ENCODE results near the gene VAMP2. TPM values are rescaled to one million over a fixed set of nuclear protein-coding genes. Genes with fewer than 3 reads are reported as not detected.
A peak's percentile ranks its signal among the peaks of the same experiment; 100 is the strongest.

VAMP2 gene
- total RNA-seq, 2 donors from 2014 or later = 32.1 to 32.2 TPM

DNA sequence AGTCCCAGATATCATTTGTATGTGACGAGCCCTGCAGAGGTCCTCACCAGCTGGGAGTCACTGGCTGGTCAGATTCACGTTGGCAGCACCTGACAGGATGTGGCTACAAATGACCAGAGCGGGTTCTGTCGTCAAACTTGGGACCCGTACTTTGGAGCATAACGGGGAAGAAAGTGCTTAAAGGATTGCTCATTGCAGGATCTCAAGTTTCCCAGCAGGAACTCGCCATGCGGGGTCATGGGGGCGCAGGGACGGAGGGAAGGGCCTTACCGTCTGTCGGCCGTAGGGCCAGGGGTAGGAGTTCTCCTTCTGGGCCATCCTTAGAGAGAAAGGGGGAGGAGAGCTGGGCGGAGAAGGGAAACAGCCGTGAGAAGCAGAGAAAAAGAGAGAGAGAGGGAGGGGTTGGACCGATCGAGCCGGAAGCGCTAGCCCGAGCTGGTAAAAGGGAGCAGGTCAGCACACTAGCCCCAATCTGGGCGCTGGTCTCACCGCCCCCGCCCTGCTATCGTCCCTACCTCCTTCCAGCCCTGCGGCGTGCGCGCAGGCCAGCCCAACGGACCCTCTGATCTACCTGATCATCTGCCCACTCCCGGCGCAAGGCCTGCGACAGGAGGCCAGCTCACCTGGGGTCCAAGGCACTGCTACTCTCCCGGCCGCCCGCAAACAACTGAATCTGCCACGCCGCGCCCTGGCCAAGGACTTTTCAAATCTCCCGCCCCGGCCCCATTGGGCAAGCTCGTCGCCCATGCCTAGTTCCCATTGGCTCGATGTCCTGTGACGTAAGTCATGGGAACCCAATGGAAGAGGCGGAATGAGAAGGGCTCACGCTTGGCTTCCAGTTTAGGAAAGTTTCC lies 47.4 kb upstream of the VAMP2 start, which contains the start of gene AURKB:
AURKB (minus strand) TSS at position 669 of the 854 bp plus-strand sequence; CDS start at position 318, 351 bp downstream.
- peak; percentile 100 for DNase-seq
- Mint-ChIP-seq H3K27me3 (ENCODE audit: insufficient read depth) (no peaks in the 10 kb centered on the region), H3K36me3 (ENCODE audit: low read depth) (peaks cover 16% of the 10 kb centered on the region), H3K4me3 (peak within 1 kb of the TSS; percentile 81), H3K9me3 (no peaks in the 10 kb centered on the region), H3K4me1 (peaks cover 5% of the 10 kb centered on the region), H3K27ac (peak within 1 kb of the TSS; percentile 97)
- Histone ChIP-seq H3K27me3 (ENCODE audit: control insufficient read depth, insufficient read depth, low read length, poor library complexity, severe bottlenecking) (no peaks in the 10 kb centered on the region), H3K4me1 (ENCODE audit: control insufficient read depth, insufficient read depth, low read length) (no peaks in the 10 kb centered on the region), H3K27ac (ENCODE audit: low read depth, low read length) (peak within 1 kb of the TSS; percentile 72), H3K9ac (ENCODE audit: extremely low read depth, low read length, poor library complexity, severe bottlenecking) (peak within 1 kb of the TSS; percentile 85), H3K9me3 (ENCODE audit: control insufficient read depth, low read length) (no peaks in the 10 kb centered on the region), H3K4me3 (ENCODE audit: low read length) (peak within 1 kb of the TSS; percentile 96), H3K36me3 (ENCODE audit: control insufficient read depth, insufficient read depth, low read length) (peaks cover 23% of the 10 kb centered on the region)
- TF ChIP-seq, protein P1, sequence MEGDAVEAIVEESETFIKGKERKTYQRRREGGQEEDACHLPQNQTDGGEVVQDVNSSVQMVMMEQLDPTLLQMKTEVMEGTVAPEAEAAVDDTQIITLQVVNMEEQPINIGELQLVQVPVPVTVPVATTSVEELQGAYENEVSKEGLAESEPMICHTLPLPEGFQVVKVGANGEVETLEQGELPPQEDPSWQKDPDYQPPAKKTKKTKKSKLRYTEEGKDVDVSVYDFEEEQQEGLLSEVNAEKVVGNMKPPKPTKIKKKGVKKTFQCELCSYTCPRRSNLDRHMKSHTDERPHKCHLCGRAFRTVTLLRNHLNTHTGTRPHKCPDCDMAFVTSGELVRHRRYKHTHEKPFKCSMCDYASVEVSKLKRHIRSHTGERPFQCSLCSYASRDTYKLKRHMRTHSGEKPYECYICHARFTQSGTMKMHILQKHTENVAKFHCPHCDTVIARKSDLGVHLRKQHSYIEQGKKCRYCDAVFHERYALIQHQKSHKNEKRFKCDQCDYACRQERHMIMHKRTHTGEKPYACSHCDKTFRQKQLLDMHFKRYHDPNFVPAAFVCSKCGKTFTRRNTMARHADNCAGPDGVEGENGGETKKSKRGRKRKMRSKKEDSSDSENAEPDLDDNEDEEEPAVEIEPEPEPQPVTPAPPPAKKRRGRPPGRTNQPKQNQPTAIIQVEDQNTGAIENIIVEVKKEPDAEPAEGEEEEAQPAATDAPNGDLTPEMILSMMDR (conservative IDR thresholded peaks at IDR 0.05) = no peak
- WGBS, 2 experiments (ENCODE audit: insufficient coverage in 1 of 2, insufficient read length in 1 of 2) = 1% methylated on average over 25 to 46 of the region's 46 CpGs

DNA sequence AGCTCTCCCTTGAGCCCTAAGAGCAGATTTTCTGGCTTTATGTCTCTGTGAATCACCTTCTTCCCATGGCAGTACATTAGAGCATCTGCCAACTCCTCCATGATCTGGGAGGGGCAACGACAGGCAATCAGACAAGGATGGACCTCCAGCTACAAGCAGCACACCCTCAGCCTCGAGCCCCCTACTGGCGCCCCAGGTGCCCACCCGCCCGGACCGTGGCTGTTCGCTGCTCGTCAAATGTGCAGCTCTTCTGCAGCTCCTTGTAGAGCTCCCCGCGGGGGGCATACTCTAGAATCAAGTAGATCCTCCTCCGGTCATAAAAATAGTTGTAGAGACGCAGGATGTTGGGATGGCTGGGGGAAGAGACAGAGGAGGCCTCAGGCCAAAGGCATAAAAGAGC lies 43.8 kb upstream of the VAMP2 start:
- H3K36me3 Mint-ChIP-seq (ENCODE audit: low read depth) = peaks cover 35% of the 10 kb centered on the region
- WGBS, 2 experiments (ENCODE audit: insufficient coverage in 1 of 2, insufficient read length in 1 of 2) = 93 to 94% methylated on average over 12 of the region's 12 CpGs
- H3K4me3 ChIP-seq (ENCODE audit: low read length) = no peak overlapping the region
- no peaks in the 10 kb centered on the region for H3K27me3 ChIP-seq (ENCODE audit: control insufficient read depth, insufficient read depth, low read length, poor library complexity, severe bottlenecking)
- no peaks in the 10 kb centered on the region for H3K9me3 ChIP-seq (ENCODE audit: control insufficient read depth, low read length)
- H3K4me1 ChIP-seq (ENCODE audit: control insufficient read depth, insufficient read depth, low read length) = no peaks in the 10 kb centered on the region
- TF ChIP-seq, protein P1 (conservative IDR thresholded peaks at IDR 0.05) = peak; percentile 24
- H3K27ac ChIP-seq (ENCODE audit: low read depth, low read length) = no peak overlapping the region
- H3K36me3 ChIP-seq (ENCODE audit: control insufficient read depth, insufficient read depth, low read length) = peaks cover 41% of the 10 kb centered on the region
- no peaks in the 10 kb centered on the region for H3K27me3 Mint-ChIP-seq (ENCODE audit: insufficient read depth)
- no peak for DNase-seq
- no peak overlapping the region for H3K27ac Mint-ChIP-seq
- H3K4me1 Mint-ChIP-seq = peaks cover 5% of the 10 kb centered on the region
- no peak overlapping the region for H3K4me3 Mint-ChIP-seq
- no peaks in the 10 kb centered on the region for H3K9me3 Mint-ChIP-seq
- H3K9ac ChIP-seq (ENCODE audit: extremely low read depth, low read length, poor library complexity, severe bottlenecking) = no peak overlapping the region

DNA sequence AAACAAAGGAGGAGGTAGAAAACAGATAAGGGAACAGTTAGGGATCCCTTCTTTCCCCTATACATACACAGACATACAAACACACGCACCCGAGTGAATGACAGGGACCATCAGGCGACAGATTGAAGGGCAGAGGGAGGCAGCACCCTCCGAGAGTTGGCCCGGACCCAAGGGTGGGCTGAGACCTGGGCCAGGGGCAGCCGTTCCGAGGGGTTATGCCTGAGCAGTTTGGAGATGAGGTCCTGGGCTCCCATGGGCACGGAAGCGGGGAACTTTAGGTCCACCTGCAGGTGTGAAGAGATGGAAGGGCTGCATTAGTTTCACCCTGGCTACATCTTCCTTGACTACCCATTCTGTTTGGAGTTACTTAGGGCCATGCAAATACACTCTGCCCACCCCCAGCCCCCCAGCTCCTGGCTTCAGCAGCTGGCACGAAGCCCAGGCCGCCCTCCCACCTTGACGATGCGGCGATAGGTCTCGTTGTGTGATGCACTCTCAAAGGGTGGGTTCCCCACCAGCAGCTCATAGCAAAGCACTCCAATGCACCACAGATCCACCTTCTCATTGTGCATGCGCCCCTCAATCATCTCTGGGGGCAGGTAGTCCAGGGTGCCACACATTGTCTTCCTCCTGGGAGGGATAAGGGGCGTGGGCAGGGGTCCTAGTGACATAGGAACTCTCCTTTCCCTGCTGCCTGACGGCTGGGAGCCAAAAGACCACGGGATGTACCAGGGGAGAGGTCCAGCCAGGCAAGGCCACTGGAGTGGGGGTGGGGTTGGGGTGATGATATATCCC lies 42.2 kb upstream of the VAMP2 start:
- Histone ChIP-seq H3K27me3 (ENCODE audit: control insufficient read depth, insufficient read depth, low read length, poor library complexity, severe bottlenecking) (no peaks in the 10 kb centered on the region), H3K36me3 (ENCODE audit: control insufficient read depth, insufficient read depth, low read length) (peaks cover 41% of the 10 kb centered on the region), H3K9me3 (ENCODE audit: control insufficient read depth, low read length) (no peaks in the 10 kb centered on the region), H3K9ac (ENCODE audit: extremely low read depth, low read length, poor library complexity, severe bottlenecking) (no peak overlapping the region), H3K4me1 (ENCODE audit: control insufficient read depth, insufficient read depth, low read length) (no peaks in the 10 kb centered on the region), H3K4me3 (ENCODE audit: low read length) (no peak overlapping the region), H3K27ac (ENCODE audit: low read depth, low read length) (no peak overlapping the region)
- Mint-ChIP-seq H3K27ac (no peak overlapping the region), H3K9me3 (no peaks in the 10 kb centered on the region), H3K4me3 (no peak overlapping the region), H3K4me1 (peaks cover 5% of the 10 kb centered on the region), H3K36me3 (ENCODE audit: low read depth) (peaks cover 37% of the 10 kb centered on the region), H3K27me3 (ENCODE audit: insufficient read depth) (no peaks in the 10 kb centered on the region)
- WGBS, 2 experiments (ENCODE audit: insufficient coverage in 1 of 2, insufficient read length in 1 of 2) = 89 to 98% methylated on average over 11 to 19 of the region's 19 CpGs
- TF ChIP-seq, protein P1 (conservative IDR thresholded peaks at IDR 0.05) = no peak
- DNase-seq = no peak

Measured in endodermal cell (in vitro differentiated cells).